RCC 7860 (cell line): Measurements from ENCODE around the gene ACAP1.
"Not testable (repeated sequence)": the region's sequence is repeated elsewhere in the genome, so short reads cannot be mapped to it uniquely, and the experiment has no call there.

Source experiments
- DNase-seq: peaks from one replicate; pipeline ENCODE4 v3.0.0-alpha.2; 2015; ENCODE audit warnings: low spot score
- FAIRE-seq: peaks from 2 replicates; lab custom pipeline; 2012; peaks lifted over from hg19 to GRCh38; lab: Jason Lieb, UNC

Gene ACAP1

GRCh38 chr17:7351665-7352502 is 15.6 kb downstream of the ACAP1 start, which contains the start of gene KCTD11:
TSS of gene KCTD11 (plus strand) at chr17:7352162.
- FAIRE-seq (no peak), DNase-seq (peak; percentile 94)

- FAIRE-seq = no peak
- no peak for DNase-seq
Observed at GRCh38 chr17:7352503-7352889, 16.2 kb downstream of the ACAP1 start.

GRCh38 chr17:7352910-7353635 is 16.7 kb downstream of the ACAP1 start:
- no peak for FAIRE-seq
- DNase-seq = no peak

- FAIRE-seq (no peak), DNase-seq (peak; percentile 47)
Observed at GRCh38 chr17:7354262-7354843, 18.0 kb downstream of the ACAP1 start.

- DNase-seq (no peak), FAIRE-seq (no peak)
Observed at GRCh38 chr17:7355053-7355452, 18.7 kb downstream of the ACAP1 start, which contains the start of gene TMEM95. TSS of gene TMEM95 (plus strand) at chr17:7355156. CDS start at chr17:7355205, 49 bp downstream.

GRCh38 chr17:7355573-7355972 is 19.2 kb downstream of the ACAP1 start:
- FAIRE-seq (no peak), DNase-seq (no peak)

- DNase-seq (peak; percentile 33), FAIRE-seq (no peak)
Observed at GRCh38 chr17:7356072-7356549, 19.8 kb downstream of the ACAP1 start.

- FAIRE-seq = no peak
- DNase-seq = no peak
Observed at GRCh38 chr17:7356756-7357155, 20.4 kb downstream of the ACAP1 start.

GRCh38 chr17:7357381-7357780 is 21.1 kb downstream of the ACAP1 start:
- no peak for FAIRE-seq
- no peak for DNase-seq

GRCh38 chr17:7361906-7362305 is 25.6 kb downstream of the ACAP1 start:
- DNase-seq (no peak), FAIRE-seq (no peak)

GRCh38 chr17:7363311-7363710 is 27.0 kb downstream of the ACAP1 start:
- no peak for FAIRE-seq
- DNase-seq = no peak

- not testable (repeated sequence) for FAIRE-seq, DNase-seq
Observed at GRCh38 chr17:7365963-7366362, 29.6 kb downstream of the ACAP1 start.

GRCh38 chr17:7367083-7367482 is 30.8 kb downstream of the ACAP1 start:
- DNase-seq = no peak
- no peak for FAIRE-seq

GRCh38 chr17:7367918-7368598 is 31.7 kb downstream of the ACAP1 start:
- FAIRE-seq (no peak), DNase-seq (no peak)

GRCh38 chr17:7368599-7368994 is 32.3 kb downstream of the ACAP1 start:
- FAIRE-seq, DNase-seq: not testable (repeated sequence)

GRCh38 chr17:7369825-7370224 is 33.5 kb downstream of the ACAP1 start:
- DNase-seq (no peak), FAIRE-seq (no peak)

- no peak for FAIRE-seq
- no peak for DNase-seq
Observed at GRCh38 chr17:7370853-7371252, 34.5 kb downstream of the ACAP1 start.

GRCh38 chr17:7374353-7374752 is 38.0 kb downstream of the ACAP1 start:
- FAIRE-seq (no peak), DNase-seq (no peak)

GRCh38 chr17:7379134-7379533 is 42.8 kb downstream of the ACAP1 start:
- DNase-seq (no peak), FAIRE-seq (no peak)

- FAIRE-seq (no peak), DNase-seq (no peak)
Observed at GRCh38 chr17:7380321-7380720, 44.0 kb downstream of the ACAP1 start.
